DMS153 treated with DMSO at 0.1 percent for 48 hours (cell line): ENCODE data around the gene RFC2.
"Not testable (repeated sequence)": the region's sequence is repeated elsewhere in the genome, so short reads cannot be mapped to it uniquely, and the experiment has no call there.

ENCODE experiments used
- DNase-seq: peaks from one replicate; lab custom pipeline; 2025; ENCODE audit not compliant: unreplicated experiment; lab: John Stamatoyannopoulos, UW

RFC2 gene

GRCh38 chr7:74252893-74253292 lies 1.3 kb downstream of the RFC2 start:
- no peak for DNase-seq

- DNase-seq, result not testable (repeated sequence)
Observed at GRCh38 chr7:74249058-74249457, 5.1 kb downstream of the RFC2 start.

GRCh38 chr7:74248156-74248555 lies 6.0 kb downstream of the RFC2 start:
- no peak for DNase-seq

DNA sequence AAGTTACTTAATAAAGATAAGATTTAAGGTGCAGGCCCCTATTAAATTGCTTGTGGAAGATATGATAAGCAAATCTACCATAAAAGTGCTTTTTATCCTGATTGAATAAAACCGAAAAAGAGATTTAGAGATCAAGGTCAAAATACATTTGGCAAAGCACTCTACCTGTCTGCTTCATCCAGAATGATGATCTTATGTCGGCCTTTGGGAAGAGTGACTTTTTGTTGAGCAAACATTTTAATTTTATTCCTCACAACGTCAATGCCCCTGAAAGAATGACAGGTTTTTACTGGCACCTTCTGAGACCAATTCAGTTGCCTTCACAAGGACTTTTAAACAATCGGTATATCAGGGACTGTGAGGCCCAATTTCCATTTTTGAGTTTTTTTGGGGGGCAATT lies 7.7 kb downstream of the RFC2 start:
- no peak for DNase-seq

- DNase-seq, result no peak
Observed at GRCh38 chr7:74242122-74242443, 12.1 kb downstream of the RFC2 start.

DNA sequence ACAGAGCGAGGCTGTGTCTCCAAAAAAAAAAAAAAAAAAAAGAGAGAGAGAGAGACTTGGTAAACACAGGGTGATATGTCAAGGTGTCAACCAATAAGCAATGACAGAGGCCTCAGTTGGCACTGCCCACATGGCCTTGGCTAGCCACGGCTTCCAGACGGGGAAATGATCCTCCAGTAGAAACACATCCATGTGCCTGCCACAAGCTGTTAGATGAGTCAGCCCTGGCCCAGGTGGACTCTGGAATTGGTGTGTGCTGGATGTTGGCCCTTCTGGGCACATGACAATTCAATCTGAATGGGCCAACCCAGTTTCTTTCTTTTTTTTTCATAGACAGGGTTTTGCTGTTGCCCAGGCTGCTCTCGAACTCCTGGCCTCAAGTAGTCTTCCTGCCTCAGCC lies 13.7 kb downstream of the RFC2 start:
- DNase-seq, result no peak

DNA sequence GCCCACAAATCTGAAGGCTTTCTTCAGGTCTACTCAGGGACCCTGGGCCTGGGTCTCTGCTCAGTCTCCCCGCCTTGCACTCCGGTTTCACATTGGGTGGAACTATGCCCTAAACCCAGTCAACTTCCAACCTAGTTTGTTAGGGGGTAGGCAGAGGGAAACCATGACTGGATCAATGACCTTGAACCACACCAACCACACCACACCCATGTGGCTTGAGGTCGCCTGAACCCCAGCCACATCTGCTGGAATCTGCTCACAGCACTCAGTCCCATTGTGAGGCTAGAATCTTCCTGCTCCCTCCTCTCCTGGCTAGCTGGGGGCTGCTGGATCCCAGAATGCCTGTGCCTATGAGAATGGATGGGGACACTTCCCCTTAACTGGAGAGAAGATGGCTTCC lies 17.9 kb downstream of the RFC2 start:
- no peak for DNase-seq

DNA sequence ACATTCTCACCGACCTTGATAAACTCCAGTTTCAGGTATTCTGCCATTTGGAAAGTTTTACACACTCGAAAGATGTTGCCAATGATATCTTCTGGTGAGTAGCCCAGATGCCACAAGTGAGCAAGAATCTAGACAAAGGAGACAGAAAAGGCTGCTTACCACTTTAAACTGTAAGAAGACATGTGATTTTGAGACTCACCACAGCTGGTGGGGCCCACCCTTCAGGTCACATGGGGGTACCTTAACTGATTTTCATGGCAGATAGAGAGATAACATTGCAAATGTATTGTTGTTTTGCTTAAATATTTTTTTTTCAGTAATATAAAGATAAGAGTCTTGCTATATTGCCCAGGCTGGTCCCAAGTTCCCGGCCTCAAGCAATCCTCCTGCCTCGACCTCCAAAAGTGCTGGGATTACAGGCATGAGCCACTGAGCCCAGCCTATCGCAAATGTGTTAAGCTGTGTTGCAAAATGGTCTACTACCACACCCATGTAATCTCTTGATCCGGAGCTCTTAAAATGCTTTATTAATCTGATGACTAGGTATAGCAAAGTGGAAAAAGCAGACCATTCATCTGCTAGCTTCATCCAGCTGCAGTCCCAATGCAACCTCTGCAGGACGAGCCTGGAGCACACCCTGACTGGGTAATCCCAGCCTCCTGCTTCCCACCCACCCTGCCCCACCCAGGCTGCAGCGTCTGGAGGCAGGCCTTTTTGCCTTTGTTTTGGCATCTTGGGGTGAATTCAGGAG lies 18.5 kb downstream of the RFC2 start:
- no peak for DNase-seq

DNA sequence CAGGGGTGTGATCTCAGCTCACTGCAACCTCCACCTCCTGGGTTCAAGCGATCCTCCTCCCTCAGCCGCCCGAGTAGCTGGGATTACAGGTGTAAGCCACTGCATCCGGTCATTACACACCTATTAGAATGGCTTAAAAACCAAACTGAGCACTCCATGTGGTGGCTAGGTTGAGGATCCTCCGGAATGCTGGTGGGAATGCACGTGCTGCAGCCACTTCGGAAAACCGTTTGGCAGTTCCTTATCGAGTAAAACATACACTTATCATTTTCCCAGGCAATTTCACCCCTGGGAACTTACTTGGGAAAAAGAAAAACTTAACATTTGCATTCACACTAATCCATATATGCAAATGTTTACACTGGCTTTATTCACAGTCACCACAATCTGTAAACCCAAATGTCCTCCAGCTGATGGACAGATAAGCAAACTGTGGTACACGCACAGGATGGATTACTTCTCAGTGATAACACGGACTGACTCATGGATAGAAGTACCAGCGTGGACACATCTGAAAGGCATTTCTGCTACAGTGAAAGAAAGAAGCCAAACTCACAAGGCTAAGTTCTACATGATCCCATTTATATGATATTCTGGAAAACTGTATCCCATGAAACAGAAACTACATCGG lies 20.4 kb downstream of the RFC2 start:
- no peak for DNase-seq

- DNase-seq, result no peak
Observed at GRCh38 chr7:74231232-74231590, 23.0 kb downstream of the RFC2 start.

- no peak for DNase-seq
Observed at GRCh38 chr7:74230446-74231231, 23.6 kb downstream of the RFC2 start.

GRCh38 chr7:74228951-74229900 lies 25.0 kb downstream of the RFC2 start:
- no peak for DNase-seq

GRCh38 chr7:74226633-74227032 lies 27.6 kb downstream of the RFC2 start:
- no peak for DNase-seq

DNA sequence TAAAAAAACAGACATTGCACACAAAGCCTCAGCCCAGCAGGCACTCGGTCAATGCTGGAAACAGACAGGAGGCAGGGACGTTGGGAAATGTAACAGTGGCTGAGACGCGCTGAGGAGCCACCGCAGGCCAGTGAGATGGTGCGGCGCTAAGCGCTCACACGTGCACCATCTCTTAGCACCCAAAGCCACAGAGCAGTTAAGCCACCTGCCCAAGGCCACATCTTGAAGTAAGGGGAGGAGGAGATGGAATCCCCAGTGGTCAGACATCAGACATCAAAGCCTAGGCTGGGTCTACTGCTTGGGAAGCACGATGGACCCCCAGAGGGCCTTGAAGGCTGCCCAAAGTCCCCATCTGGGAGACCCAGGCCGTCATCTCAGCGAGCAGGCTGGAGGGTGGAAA lies 28.8 kb downstream of the RFC2 start:
- DNase-seq, result no peak

GRCh38 chr7:74224907-74225306 lies 29.3 kb downstream of the RFC2 start:
- not testable (repeated sequence) for DNase-seq

GRCh38 chr7:74224511-74224832 lies 29.7 kb downstream of the RFC2 start:
- no peak for DNase-seq

DNA sequence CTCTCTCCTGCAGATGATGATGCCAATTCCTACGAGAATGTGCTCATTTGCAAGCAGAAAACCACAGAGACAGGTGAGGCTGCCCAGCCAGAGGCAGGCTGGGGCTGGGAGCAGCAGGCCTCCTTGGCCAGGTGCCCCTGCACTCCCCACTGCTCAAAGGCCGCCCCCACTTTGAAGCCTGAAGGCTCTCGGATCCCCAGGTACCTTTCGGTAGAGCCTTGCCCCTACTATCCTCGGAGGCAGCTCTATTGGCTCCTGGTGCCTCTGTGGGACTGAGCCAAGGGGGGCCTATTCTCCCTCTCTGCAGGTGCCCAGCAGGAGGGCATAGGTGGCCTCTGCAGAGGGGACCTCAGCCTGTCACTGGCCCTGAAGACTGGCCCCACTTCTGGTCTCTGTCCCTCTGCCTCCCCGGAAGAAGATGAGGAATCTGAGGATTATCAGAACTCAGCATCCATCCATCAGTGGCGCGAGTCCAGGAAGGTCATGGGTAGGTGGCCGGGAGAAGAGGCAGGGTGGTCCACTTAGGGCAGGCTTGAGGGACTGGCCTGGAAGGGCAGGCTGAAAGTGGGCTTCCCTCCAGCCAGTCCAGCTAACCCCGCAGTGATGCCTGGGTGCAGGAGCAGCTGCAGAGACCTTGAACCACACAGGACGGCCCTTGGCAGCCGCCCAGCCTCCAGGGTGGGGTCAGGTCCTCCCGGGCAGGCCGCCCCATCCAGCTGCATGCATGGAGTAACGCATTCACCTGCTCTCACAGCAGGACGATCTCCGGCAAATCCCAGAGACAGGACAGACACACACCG lies 30.3 kb downstream of the RFC2 start:
- DNase-seq, result no peak

DNA sequence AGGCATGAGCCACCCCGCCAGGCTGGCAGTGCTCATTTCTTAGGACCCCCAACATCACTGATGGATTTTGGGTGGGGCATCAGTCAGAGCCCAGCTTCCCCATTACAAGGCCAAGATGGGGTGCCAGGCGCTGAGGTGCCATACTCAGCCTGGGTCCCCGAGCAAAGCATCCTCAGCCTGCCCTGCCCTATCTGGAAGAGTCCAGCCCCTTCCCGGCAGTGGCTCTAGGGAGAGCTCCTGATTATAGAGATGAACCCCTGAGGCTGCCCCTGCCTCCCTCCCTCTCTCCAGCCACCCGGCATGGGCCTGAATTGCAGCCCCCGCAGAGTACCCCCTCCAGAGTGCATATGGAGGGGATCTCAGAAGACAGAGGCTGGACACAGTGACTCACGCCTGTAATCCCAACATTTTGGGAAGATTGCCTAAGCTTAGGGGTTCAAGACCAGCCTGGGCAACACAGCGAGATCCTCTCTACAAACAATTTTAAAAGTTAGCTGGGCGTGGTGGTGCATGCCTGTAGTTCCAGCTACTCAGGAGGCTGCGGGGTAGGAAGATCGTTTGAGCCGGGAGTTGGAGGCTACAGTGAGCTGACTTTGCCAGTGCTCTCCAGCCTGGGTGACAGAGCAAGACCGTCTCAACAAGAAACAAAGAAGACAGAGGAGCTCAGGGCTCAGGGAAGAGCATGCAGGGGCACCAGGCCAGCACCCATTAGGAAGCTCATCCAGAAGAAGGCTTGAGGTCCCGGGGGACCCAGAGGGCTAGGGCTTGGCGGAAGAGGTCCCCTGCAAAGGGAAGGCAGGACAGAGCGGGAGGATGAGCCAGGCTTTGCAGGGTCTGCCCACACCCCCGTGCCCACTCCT lies 31.1 kb downstream of the RFC2 start:
- no peak for DNase-seq

- DNase-seq, result no peak
Observed at GRCh38 chr7:74221713-74222112, 32.5 kb downstream of the RFC2 start.

GRCh38 chr7:74220229-74220628 lies 34.0 kb downstream of the RFC2 start:
- no peak for DNase-seq
